SK-N-MC (cell line): ENCODE data around the gene MPP1.

Experiments
- EZH2 ChIP-seq: fragments of 200-600 bp; sonication (generic); IDR thresholded peaks from one replicate; pipeline ENCODE4 v1.6.1; 2017; ENCODE audit warnings: antibody characterized with exemption
- FOXP2 ChIP-seq: optimal IDR thresholded peaks from 2 replicates; pipeline ENCODE3; 2011; ENCODE audit warnings: mild to moderate bottlenecking, moderate library complexity; ENCODE audit not compliant: insufficient read depth; ENCODE audit errors: extremely low read length, control extremely low read depth
- POLR2AphosphoS5 ChIP-seq: IDR thresholded peaks from 2 replicates; pipeline ENCODE4 v1.6.1; 2012; ENCODE audit warnings: mild to moderate bottlenecking, low read depth, low read length, borderline replicate concordance

- TF ChIP-seq EZH2: no peak
- no peak for TF ChIP-seq POLR2AphosphoS5
- TF ChIP-seq FOXP2: no peak
These were observed 43.2 kb downstream of the MPP1 start for GRCh38 chrX:154761977-154762536.
